Tibial nerve (tissue), 4 donors: ENCODE measurements around the gene ZPR1. TPM values are rescaled to one million over a fixed set of nuclear protein-coding genes. Genes with fewer than 3 reads are reported as not detected.

Experiments used
- DNase-seq, 2 donors: peaks; one replicate each; pipeline ENCODE4 v3.0.0-alpha.2; 2019; ENCODE audit warnings: low spot score in 2 of 2
- H3K27ac ChIP-seq, 4 donors: fragments of 200-600 bp; sonication (generic) in 3 of 4; one replicate each; pipeline ENCODE4 v1.5.1; 2017 to 2019; ENCODE audit warnings: mild to moderate bottlenecking in 1 of 4
- H3K27me3 ChIP-seq, 2 donors: fragments of 200-600 bp; sonication (generic) in 1 of 2; one replicate each; pipeline versions ENCODE4 v1.5.1 to v1.6.0; 2017 to 2019
- H3K36me3 ChIP-seq, 3 donors: fragments of 200-600 bp; sonication (generic); one replicate each; pipeline ENCODE4 v1.5.1; 2018 to 2019
- H3K4me1 ChIP-seq, 4 donors: fragments of 200-600 bp; sonication (generic) in 3 of 4; one replicate each; pipeline ENCODE4 v1.5.1; 2017 to 2019
- H3K4me3 ChIP-seq, 4 donors: fragments of 200-600 bp; sonication (generic) in 3 of 4; one replicate each; pipeline ENCODE4 v1.5.1; 2017 to 2019; ENCODE audit warnings: mild to moderate bottlenecking in 1 of 4, moderate library complexity in 1 of 4
- H3K9me3 ChIP-seq, 4 donors: fragments of 200-600 bp; sonication (generic) in 3 of 4; one replicate each; pipeline ENCODE4 v1.5.1; 2017 to 2019
- CTCF ChIP-seq, 5 experiments: fragments of 200-600 bp in 3 of 5; fragments of 450-650 bp in 2 of 5; sonication (generic) in 3 of 5; IDR thresholded peaks; one replicate each; pipeline ENCODE4 v1.5.1; 2016 to 2019; ENCODE audit warnings: antibody characterized with exemption in 5 of 5, mild to moderate bottlenecking in 3 of 5, moderate library complexity in 2 of 5
- EP300 ChIP-seq, 2 donors: sonication (generic); formaldehyde crosslinking; IDR thresholded peaks; one replicate each; pipeline ENCODE4 v1.6.1; 2017; ENCODE audit warnings: antibody characterized with exemption in 2 of 2, mild to moderate bottlenecking in 1 of 2
- POLR2A ChIP-seq, 2 donors: fragments of 450-650 bp; IDR thresholded peaks; one replicate each; pipeline ENCODE4 v1.6.1; 2017; ENCODE audit warnings: antibody characterized with exemption in 2 of 2, mild to moderate bottlenecking in 2 of 2, moderate library complexity in 2 of 2
- WGBS, 2 donors: methylation state at CpG; one replicate each; pipeline ENCODE4 v1.1.5; 2018; 5-methylcytosine and 5-hydroxymethylcytosine counted together
- total RNA-seq, 4 donors: library from RNA; depleted of rRNA; stranded (reverse); fragments of >200 nt; gene quantifications; one replicate each; pipeline ENCODE4 v1.1.0, GENCODE V29; 2016

ZPR1 gene
- total RNA-seq, 4 donors from 2014 or later: 11.4 to 28.5 (median 23.8) TPM

- DNase-seq: peak; percentile 56 to 72
- Histone ChIP-seq H3K4me3 (peak overlapping the region in 1 of 4 donors; percentile 18), H3K9me3 (no peaks in the 10 kb centered on the region), H3K27me3 (no peaks in the 10 kb centered on the region), H3K36me3 (peaks cover 0 to 6% (median 1%) of the 10 kb centered on the region in 3 donors), H3K4me1 (peaks cover 0 to 28% (median 15%) of the 10 kb centered on the region in 4 donors), H3K27ac (no peak overlapping the region)
- WGBS, 2 donors: 25 to 26% methylated on average over 27 to 31 of the region's 31 CpGs
- peak; percentile 78 to 93 (median 88) for TF ChIP-seq CTCF (IDR thresholded peaks at IDR 0.05)
- TF ChIP-seq POLR2A (IDR thresholded peaks at IDR 0.05): no peak
- no peak for TF ChIP-seq EP300 (IDR thresholded peaks at IDR 0.05)
Measured at GRCh38 chr11:116791002-116791812, 3.4 kb upstream of the ZPR1 start.

- 82 to 91% methylated on average over 35 to 46 of the region's 53 CpGs for WGBS, 2 donors
Measured at GRCh38 chr11:116790167-116791001, 2.6 kb upstream of the ZPR1 start.

GRCh38 chr11:116788975-116789374 is 1.2 kb upstream of the ZPR1 start:
- DNase-seq: no peak
- H3K4me1 ChIP-seq: peaks cover 0 to 32% (median 16%) of the 10 kb centered on the region in 4 donors
- no peaks in the 10 kb centered on the region for H3K9me3 ChIP-seq
- H3K4me3 ChIP-seq: no peak overlapping the region
- TF ChIP-seq EP300 (IDR thresholded peaks at IDR 0.05) (no peak), POLR2A (IDR thresholded peaks at IDR 0.05) (no peak), CTCF (IDR thresholded peaks at IDR 0.05) (no peak)
- WGBS, 2 donors: 81 to 94% methylated on average over 4 of the region's 4 CpGs
- H3K36me3 ChIP-seq: peaks cover 5 to 28% (median 15%) of the 10 kb centered on the region in 3 donors
- no peak overlapping the region for H3K27ac ChIP-seq
- H3K27me3 ChIP-seq: no peaks in the 10 kb centered on the region

More at GRCh38 chr11:116790167-116791001, 2.6 kb upstream of the ZPR1 start:
- Histone ChIP-seq H3K4me3 (no peak overlapping the region), H3K27me3 (no peaks in the 10 kb centered on the region), H3K9me3 (no peaks in the 10 kb centered on the region), H3K27ac (no peak overlapping the region), H3K36me3 (peaks cover 2 to 14% (median 4%) of the 10 kb centered on the region in 3 donors), H3K4me1 (peaks cover 0 to 32% (median 16%) of the 10 kb centered on the region in 4 donors)
- TF ChIP-seq CTCF (IDR thresholded peaks at IDR 0.05) (no peak), POLR2A (IDR thresholded peaks at IDR 0.05) (no peak), EP300 (IDR thresholded peaks at IDR 0.05) (no peak)
- no peak for DNase-seq

GRCh38 chr11:116788534-116788933 is 711 bp upstream of the ZPR1 start:
- 52 to 53% methylated on average over 4 of the region's 4 CpGs for WGBS, 2 donors
- H3K27me3 ChIP-seq: no peaks in the 10 kb centered on the region
- peaks cover 5 to 32% (median 16%) of the 10 kb centered on the region in 3 donors for H3K36me3 ChIP-seq
- H3K27ac ChIP-seq: peak overlapping the region in 3 of 4 donors; percentile 75 to 91 (median 90)
- H3K4me1 ChIP-seq: peaks cover 0 to 32% (median 16%) of the 10 kb centered on the region in 4 donors
- H3K9me3 ChIP-seq: no peaks in the 10 kb centered on the region
- peak overlapping the region; percentile 67 to 99 (median 92) for H3K4me3 ChIP-seq
- DNase-seq: no peak
- TF ChIP-seq EP300 (IDR thresholded peaks at IDR 0.05): no peak
- TF ChIP-seq POLR2A (IDR thresholded peaks at IDR 0.05): no peak
- no peak for TF ChIP-seq CTCF (IDR thresholded peaks at IDR 0.05)
